ENCODE data around the gene LRP5. TPM values are rescaled to one million over a fixed set of nuclear protein-coding genes. Genes with fewer than 3 reads are reported as not detected.

LRP5 gene
- total RNA-seq, 1 donor from 2014 or later = 162 TPM

- no peak for DNase-seq (ENCODE audit: extremely low spot score, unreplicated experiment)
- H3K4me1 Mint-ChIP-seq (ENCODE audit: unreplicated experiment) = peaks cover 59% of the 10 kb centered on the region
- H3K4me3 Mint-ChIP-seq (ENCODE audit: unreplicated experiment) = no peak overlapping the region
- peaks cover 31% of the 10 kb centered on the region for H3K36me3 Mint-ChIP-seq (ENCODE audit: unreplicated experiment)
- H3K27ac Mint-ChIP-seq (ENCODE audit: unreplicated experiment) = no peak overlapping the region
- H3K27me3 Mint-ChIP-seq (ENCODE audit: unreplicated experiment) = no peaks in the 10 kb centered on the region
- H3K9me3 Mint-ChIP-seq (ENCODE audit: unreplicated experiment) = no peaks in the 10 kb centered on the region
- TF ChIP-seq, protein P1, sequence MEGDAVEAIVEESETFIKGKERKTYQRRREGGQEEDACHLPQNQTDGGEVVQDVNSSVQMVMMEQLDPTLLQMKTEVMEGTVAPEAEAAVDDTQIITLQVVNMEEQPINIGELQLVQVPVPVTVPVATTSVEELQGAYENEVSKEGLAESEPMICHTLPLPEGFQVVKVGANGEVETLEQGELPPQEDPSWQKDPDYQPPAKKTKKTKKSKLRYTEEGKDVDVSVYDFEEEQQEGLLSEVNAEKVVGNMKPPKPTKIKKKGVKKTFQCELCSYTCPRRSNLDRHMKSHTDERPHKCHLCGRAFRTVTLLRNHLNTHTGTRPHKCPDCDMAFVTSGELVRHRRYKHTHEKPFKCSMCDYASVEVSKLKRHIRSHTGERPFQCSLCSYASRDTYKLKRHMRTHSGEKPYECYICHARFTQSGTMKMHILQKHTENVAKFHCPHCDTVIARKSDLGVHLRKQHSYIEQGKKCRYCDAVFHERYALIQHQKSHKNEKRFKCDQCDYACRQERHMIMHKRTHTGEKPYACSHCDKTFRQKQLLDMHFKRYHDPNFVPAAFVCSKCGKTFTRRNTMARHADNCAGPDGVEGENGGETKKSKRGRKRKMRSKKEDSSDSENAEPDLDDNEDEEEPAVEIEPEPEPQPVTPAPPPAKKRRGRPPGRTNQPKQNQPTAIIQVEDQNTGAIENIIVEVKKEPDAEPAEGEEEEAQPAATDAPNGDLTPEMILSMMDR (IDR thresholded peaks at IDR 0.05) = no peak
Measured at GRCh38 chr11:68357568-68357967, 45.2 kb downstream of the LRP5 start.

DNA sequence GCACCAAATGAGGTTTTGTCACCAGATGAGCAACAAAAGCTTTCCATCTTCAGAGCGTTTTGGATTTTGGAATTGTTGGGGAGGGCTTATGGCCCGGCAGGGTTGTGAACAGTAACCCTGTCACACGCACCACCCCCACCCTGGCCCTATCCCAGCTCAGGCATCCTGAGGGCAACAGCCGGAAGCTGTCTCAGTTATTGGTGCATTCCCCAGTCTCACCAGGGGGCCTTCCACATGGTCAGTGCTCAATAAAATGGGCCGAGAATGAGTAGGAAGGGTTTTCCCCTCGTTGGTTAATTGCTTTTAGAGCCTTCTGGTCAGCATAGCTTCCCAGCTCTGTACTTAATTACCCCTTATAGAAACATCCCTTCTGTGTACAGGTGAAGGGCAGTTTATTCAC is 46.0 kb downstream of the LRP5 start:
- peaks cover 33% of the 10 kb centered on the region for H3K36me3 Mint-ChIP-seq (ENCODE audit: unreplicated experiment)
- TF ChIP-seq, protein P1 (IDR thresholded peaks at IDR 0.05) = no peak
- H3K9me3 Mint-ChIP-seq (ENCODE audit: unreplicated experiment) = no peaks in the 10 kb centered on the region
- no peaks in the 10 kb centered on the region for H3K27me3 Mint-ChIP-seq (ENCODE audit: unreplicated experiment)
- peaks cover 51% of the 10 kb centered on the region for H3K4me1 Mint-ChIP-seq (ENCODE audit: unreplicated experiment)
- H3K27ac Mint-ChIP-seq (ENCODE audit: unreplicated experiment) = no peak overlapping the region
- H3K4me3 Mint-ChIP-seq (ENCODE audit: unreplicated experiment) = no peak overlapping the region
- no peak for DNase-seq (ENCODE audit: extremely low spot score, unreplicated experiment)

GRCh38 chr11:68361702-68362101 is 49.3 kb downstream of the LRP5 start:
- no peak for DNase-seq (ENCODE audit: extremely low spot score, unreplicated experiment)
- Mint-ChIP-seq H3K27me3 (ENCODE audit: unreplicated experiment) (no peaks in the 10 kb centered on the region), H3K4me1 (ENCODE audit: unreplicated experiment) (peaks cover 39% of the 10 kb centered on the region), H3K4me3 (ENCODE audit: unreplicated experiment) (no peak overlapping the region), H3K27ac (ENCODE audit: unreplicated experiment) (no peak overlapping the region), H3K9me3 (ENCODE audit: unreplicated experiment) (no peaks in the 10 kb centered on the region), H3K36me3 (ENCODE audit: unreplicated experiment) (peaks cover 44% of the 10 kb centered on the region)
- TF ChIP-seq, protein P1 (IDR thresholded peaks at IDR 0.05) = no peak

GRCh38 chr11:68362801-68363379 is 50.5 kb downstream of the LRP5 start:
- Mint-ChIP-seq H3K27ac (ENCODE audit: unreplicated experiment) (no peak overlapping the region), H3K4me1 (ENCODE audit: unreplicated experiment) (peaks cover 37% of the 10 kb centered on the region), H3K9me3 (ENCODE audit: unreplicated experiment) (no peaks in the 10 kb centered on the region), H3K36me3 (ENCODE audit: unreplicated experiment) (peaks cover 50% of the 10 kb centered on the region), H3K4me3 (ENCODE audit: unreplicated experiment) (no peak overlapping the region), H3K27me3 (ENCODE audit: unreplicated experiment) (no peaks in the 10 kb centered on the region)
- TF ChIP-seq, protein P1 (IDR thresholded peaks at IDR 0.05) = no peak
- no peak for DNase-seq (ENCODE audit: extremely low spot score, unreplicated experiment)

GRCh38 chr11:68363776-68364175 is 51.4 kb downstream of the LRP5 start:
- Mint-ChIP-seq H3K27me3 (ENCODE audit: unreplicated experiment) (no peaks in the 10 kb centered on the region), H3K27ac (ENCODE audit: unreplicated experiment) (no peak overlapping the region), H3K4me1 (ENCODE audit: unreplicated experiment) (peaks cover 37% of the 10 kb centered on the region), H3K4me3 (ENCODE audit: unreplicated experiment) (no peak overlapping the region), H3K9me3 (ENCODE audit: unreplicated experiment) (no peaks in the 10 kb centered on the region), H3K36me3 (ENCODE audit: unreplicated experiment) (peaks cover 53% of the 10 kb centered on the region)
- TF ChIP-seq, protein P1 (IDR thresholded peaks at IDR 0.05) = no peak
- no peak for DNase-seq (ENCODE audit: extremely low spot score, unreplicated experiment)

Measured in osteocyte (in vitro differentiated cells).